Suppressor macrophage treated with lipopolysaccharide for 1 hour (primary cell): ENCODE measurements around the gene ARHGEF17.
A peak's percentile ranks its signal among the peaks of the same experiment; 100 is the strongest.

ENCODE experiments used
- DNase-seq, 3 donors: peaks; one replicate each; pipeline ENCODE4 v3.0.0-alpha.2; 2020 to 2022

The ARHGEF17 gene

GRCh38 chr11:73396251-73396930, 88.3 kb downstream of the ARHGEF17 start:
- no peak for DNase-seq

GRCh38 chr11:73396985-73397384, 88.9 kb downstream of the ARHGEF17 start:
- no peak for DNase-seq

- DNase-seq: no peak
These were observed 89.5 kb downstream of the ARHGEF17 start for GRCh38 chr11:73397468-73398131.

GRCh38 chr11:73398132-73398526, 90.1 kb downstream of the ARHGEF17 start:
- DNase-seq: no peak

GRCh38 chr11:73398721-73399120, 90.6 kb downstream of the ARHGEF17 start:
- DNase-seq: no peak

- no peak for DNase-seq
These were observed 91.1 kb downstream of the ARHGEF17 start for GRCh38 chr11:73399159-73399590.

GRCh38 chr11:73399636-73400035, 91.6 kb downstream of the ARHGEF17 start:
- DNase-seq: no peak

- no peak for DNase-seq
These were observed 92.2 kb downstream of the ARHGEF17 start for GRCh38 chr11:73400293-73400692.

GRCh38 chr11:73401217-73401923, 93.3 kb downstream of the ARHGEF17 start:
- no peak for DNase-seq

- DNase-seq: no peak
These were observed 94.1 kb downstream of the ARHGEF17 start for GRCh38 chr11:73401924-73402833.

GRCh38 chr11:73402834-73403185, 94.7 kb downstream of the ARHGEF17 start:
- peak; percentile 27 to 39 (median 39) for DNase-seq

GRCh38 chr11:73403541-73403940, 95.5 kb downstream of the ARHGEF17 start:
- DNase-seq: no peak

- DNase-seq: peak; percentile 88 to 91 (median 90)
These were observed 96.0 kb downstream of the ARHGEF17 start for GRCh38 chr11:73404048-73404447.

GRCh38 chr11:73404506-73405145, 96.5 kb downstream of the ARHGEF17 start:
- no peak for DNase-seq

GRCh38 chr11:73405146-73405510, 97.1 kb downstream of the ARHGEF17 start:
- no peak for DNase-seq

GRCh38 chr11:73406131-73406530, 98.1 kb downstream of the ARHGEF17 start:
- no peak for DNase-seq

GRCh38 chr11:73406619-73407018, 98.5 kb downstream of the ARHGEF17 start:
- no peak for DNase-seq

- DNase-seq: no peak
These were observed 101.4 kb downstream of the ARHGEF17 start for GRCh38 chr11:73409431-73409830.

- DNase-seq: no peak
These were observed 102.6 kb downstream of the ARHGEF17 start for GRCh38 chr11:73410627-73411026.

GRCh38 chr11:73411031-73411430, 103.0 kb downstream of the ARHGEF17 start:
- DNase-seq: no peak

GRCh38 chr11:73412308-73412707, 104.2 kb downstream of the ARHGEF17 start:
- DNase-seq: peak in 1 of 3 donors; percentile 29

- peak; percentile 65 to 90 (median 85) for DNase-seq
These were observed 105.2 kb downstream of the ARHGEF17 start for GRCh38 chr11:73413256-73413655.
